ENCODE measurements around the gene SCGB2A2.

The SCGB2A2 gene

DNA sequence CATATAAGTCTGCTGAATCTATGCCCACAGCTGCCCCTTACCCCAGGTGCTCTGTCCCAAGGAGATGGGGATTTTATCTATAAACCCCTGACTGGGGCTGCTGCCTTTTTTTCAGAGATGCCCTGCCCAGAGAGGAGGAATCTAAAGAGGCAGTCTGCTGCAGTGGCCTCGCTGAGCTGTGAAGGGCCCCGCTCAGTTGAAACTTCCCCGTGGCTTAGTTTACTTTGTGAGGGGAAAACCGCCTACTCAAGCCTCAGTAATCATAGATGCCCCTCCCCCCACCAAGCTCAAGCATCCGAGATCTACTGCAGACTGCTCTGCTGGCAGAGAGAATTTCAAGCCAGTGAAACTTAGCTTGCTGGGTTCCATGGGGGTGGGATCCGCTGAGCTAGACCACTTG is 36.3 kb downstream of the SCGB2A2 start:
- DNase-seq (ENCODE audit: low spot score) = no peak

DNA sequence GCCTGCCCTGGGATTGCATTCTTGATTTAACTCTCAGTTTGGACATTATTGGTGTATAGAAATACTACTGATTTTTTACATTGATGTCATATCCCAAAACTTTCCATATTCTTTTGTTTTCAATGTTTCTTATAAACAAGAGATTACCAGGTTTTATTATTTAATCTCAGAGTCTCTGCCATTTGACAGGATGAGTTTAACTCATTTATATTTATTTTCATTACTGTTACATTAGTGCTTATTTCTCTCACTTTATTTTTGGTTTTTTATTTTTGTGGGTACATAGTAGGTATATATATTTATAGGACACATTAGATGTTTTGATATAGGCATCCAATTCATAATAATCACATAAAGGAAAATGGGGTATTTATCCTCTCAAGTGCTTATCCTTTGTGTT is 38.0 kb downstream of the SCGB2A2 start:
- DNase-seq (ENCODE audit: low spot score) = no peak

DNA sequence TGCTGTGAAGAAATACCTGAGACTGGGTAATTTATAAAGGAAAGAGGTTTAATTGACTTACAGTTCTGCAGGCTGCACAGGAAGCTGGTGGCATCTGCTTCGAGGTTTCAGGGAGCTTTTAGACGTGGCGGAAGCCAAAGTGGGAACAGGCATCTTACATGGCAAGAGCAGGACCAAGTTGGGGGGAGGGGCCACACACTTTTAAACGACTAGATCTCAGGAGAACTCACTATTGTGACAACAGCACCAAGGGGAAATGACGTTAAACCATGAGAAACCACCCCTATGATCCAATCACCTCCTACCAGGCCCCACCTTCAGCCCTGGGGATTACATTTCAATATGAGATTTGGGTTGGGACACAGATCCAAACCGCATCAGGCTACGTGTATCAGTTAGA is 40.0 kb downstream of the SCGB2A2 start:
- no peak for DNase-seq (ENCODE audit: low spot score)

DNA sequence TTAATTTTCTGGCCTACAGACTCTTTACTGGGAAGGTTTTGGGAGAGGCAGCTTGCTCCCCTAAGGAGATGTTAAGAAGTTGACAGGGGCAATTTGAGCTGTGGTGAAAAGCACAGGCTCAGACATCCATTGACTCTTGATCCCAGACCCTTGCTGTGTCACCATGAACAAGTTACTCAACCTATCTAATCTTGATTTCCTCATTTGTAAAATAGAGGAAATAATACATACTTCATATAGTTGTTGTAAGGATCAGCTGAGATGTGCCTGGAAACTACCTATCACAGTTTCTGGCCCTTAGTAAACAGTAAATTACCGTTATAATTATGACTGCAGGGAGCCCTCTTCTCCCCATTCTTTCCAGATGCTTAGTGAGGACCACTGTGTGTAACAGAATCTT is 45.5 kb downstream of the SCGB2A2 start:
- no peak for DNase-seq (ENCODE audit: low spot score)

GRCh38 chr11:62322524-62322923 is 52.6 kb downstream of the SCGB2A2 start:
- no peak for DNase-seq (ENCODE audit: low spot score)

Measured in CD4-positive, alpha-beta T cell treated with Interleukin-15 for 4 hours (primary cell).